ENCODE results near the gene GFER.

The GFER gene

GRCh38 chr16:2003827-2004641, 20.0 kb downstream of the GFER start:
- peaks cover 75% of the 10 kb centered on the region for H3K36me3 ChIP-seq (ENCODE audit: control insufficient read depth, insufficient read depth, low read length)
- H3K27ac ChIP-seq (ENCODE audit: low read depth, low read length, severe bottlenecking): peak overlapping the region; percentile 57
- H3K9me3 ChIP-seq (ENCODE audit: control insufficient read depth, low read length): no peaks in the 10 kb centered on the region
- H3K4me1 ChIP-seq (ENCODE audit: control insufficient read depth, insufficient read depth, low read length, poor library complexity, severe bottlenecking): peaks cover 28% of the 10 kb centered on the region
- WGBS, 2 experiments (ENCODE audit: insufficient coverage in 2 of 2): 30 to 34% methylated on average over 33 to 36 of the region's 36 CpGs
- H3K4me3 ChIP-seq (ENCODE audit: extremely low read depth, insufficient read depth, low read length, poor library complexity, severe bottlenecking): no peak overlapping the region

GRCh38 chr16:2004795-2005517, 21.0 kb downstream of the GFER start:
- 92 to 94% methylated on average over 31 to 33 of the region's 34 CpGs for WGBS, 2 experiments (ENCODE audit: insufficient coverage in 2 of 2)
- H3K4me1 ChIP-seq (ENCODE audit: control insufficient read depth, insufficient read depth, low read length, poor library complexity, severe bottlenecking): peaks cover 28% of the 10 kb centered on the region
- no peaks in the 10 kb centered on the region for H3K9me3 ChIP-seq (ENCODE audit: control insufficient read depth, low read length)
- H3K27ac ChIP-seq (ENCODE audit: low read depth, low read length, severe bottlenecking): no peak overlapping the region
- H3K4me3 ChIP-seq (ENCODE audit: extremely low read depth, insufficient read depth, low read length, poor library complexity, severe bottlenecking): no peak overlapping the region
- H3K36me3 ChIP-seq (ENCODE audit: control insufficient read depth, insufficient read depth, low read length): peaks cover 66% of the 10 kb centered on the region

- WGBS, 2 experiments (ENCODE audit: insufficient coverage in 2 of 2): 90 to 93% methylated on average over 19 to 21 of the region's 21 CpGs
- H3K4me3 ChIP-seq (ENCODE audit: extremely low read depth, insufficient read depth, low read length, poor library complexity, severe bottlenecking): no peak overlapping the region
- H3K36me3 ChIP-seq (ENCODE audit: control insufficient read depth, insufficient read depth, low read length): peaks cover 59% of the 10 kb centered on the region
- no peaks in the 10 kb centered on the region for H3K9me3 ChIP-seq (ENCODE audit: control insufficient read depth, low read length)
- peaks cover 34% of the 10 kb centered on the region for H3K4me1 ChIP-seq (ENCODE audit: control insufficient read depth, insufficient read depth, low read length, poor library complexity, severe bottlenecking)
- H3K27ac ChIP-seq (ENCODE audit: low read depth, low read length, severe bottlenecking): no peak overlapping the region
Observed at GRCh38 chr16:2005646-2006045, 21.7 kb downstream of the GFER start.

- H3K27ac ChIP-seq (ENCODE audit: low read depth, low read length, severe bottlenecking): no peak overlapping the region
- H3K36me3 ChIP-seq (ENCODE audit: control insufficient read depth, insufficient read depth, low read length): peaks cover 52% of the 10 kb centered on the region
- WGBS, 2 experiments (ENCODE audit: insufficient coverage in 2 of 2): 91 to 95% methylated on average over 8 of the region's 8 CpGs
- H3K9me3 ChIP-seq (ENCODE audit: control insufficient read depth, low read length): no peaks in the 10 kb centered on the region
- peaks cover 35% of the 10 kb centered on the region for H3K4me1 ChIP-seq (ENCODE audit: control insufficient read depth, insufficient read depth, low read length, poor library complexity, severe bottlenecking)
- no peak overlapping the region for H3K4me3 ChIP-seq (ENCODE audit: extremely low read depth, insufficient read depth, low read length, poor library complexity, severe bottlenecking)
Observed at GRCh38 chr16:2006317-2006716, 22.3 kb downstream of the GFER start.

GRCh38 chr16:2007081-2007836, 23.3 kb downstream of the GFER start:
- Histone ChIP-seq H3K36me3 (ENCODE audit: control insufficient read depth, insufficient read depth, low read length) (peaks cover 43% of the 10 kb centered on the region), H3K9me3 (ENCODE audit: control insufficient read depth, low read length) (no peaks in the 10 kb centered on the region), H3K4me3 (ENCODE audit: extremely low read depth, insufficient read depth, low read length, poor library complexity, severe bottlenecking) (no peak overlapping the region), H3K27ac (ENCODE audit: low read depth, low read length, severe bottlenecking) (no peak overlapping the region), H3K4me1 (ENCODE audit: control insufficient read depth, insufficient read depth, low read length, poor library complexity, severe bottlenecking) (peaks cover 35% of the 10 kb centered on the region)
- WGBS, 2 experiments (ENCODE audit: insufficient coverage in 2 of 2): 95 to 96% methylated on average over 16 of the region's 16 CpGs

GRCh38 chr16:2008009-2008526, 24.1 kb downstream of the GFER start:
- Histone ChIP-seq H3K4me1 (ENCODE audit: control insufficient read depth, insufficient read depth, low read length, poor library complexity, severe bottlenecking) (peaks cover 35% of the 10 kb centered on the region), H3K4me3 (ENCODE audit: extremely low read depth, insufficient read depth, low read length, poor library complexity, severe bottlenecking) (peak overlapping the region; percentile 88), H3K9me3 (ENCODE audit: control insufficient read depth, low read length) (no peaks in the 10 kb centered on the region), H3K36me3 (ENCODE audit: control insufficient read depth, insufficient read depth, low read length) (peaks cover 35% of the 10 kb centered on the region), H3K27ac (ENCODE audit: low read depth, low read length, severe bottlenecking) (no peak overlapping the region)
- WGBS, 2 experiments (ENCODE audit: insufficient coverage in 2 of 2): 90 to 96% methylated on average over 15 of the region's 15 CpGs

GRCh38 chr16:2008631-2009163, 24.7 kb downstream of the GFER start:
- H3K27ac ChIP-seq (ENCODE audit: low read depth, low read length, severe bottlenecking): peak overlapping the region; percentile 69
- 7 to 32% methylated on average over 11 to 21 of the region's 23 CpGs for WGBS, 2 experiments (ENCODE audit: insufficient coverage in 2 of 2)
- no peaks in the 10 kb centered on the region for H3K9me3 ChIP-seq (ENCODE audit: control insufficient read depth, low read length)
- peaks cover 35% of the 10 kb centered on the region for H3K4me1 ChIP-seq (ENCODE audit: control insufficient read depth, insufficient read depth, low read length, poor library complexity, severe bottlenecking)
- peaks cover 29% of the 10 kb centered on the region for H3K36me3 ChIP-seq (ENCODE audit: control insufficient read depth, insufficient read depth, low read length)
- peak overlapping the region; percentile 88 for H3K4me3 ChIP-seq (ENCODE audit: extremely low read depth, insufficient read depth, low read length, poor library complexity, severe bottlenecking)

GRCh38 chr16:2009164-2009711, 25.2 kb downstream of the GFER start:
- WGBS, 2 experiments (ENCODE audit: insufficient coverage in 2 of 2): 0% methylated on average over 45 to 54 of the region's 55 CpGs
- H3K4me3 ChIP-seq (ENCODE audit: extremely low read depth, insufficient read depth, low read length, poor library complexity, severe bottlenecking): peak overlapping the region; percentile 88
- peak overlapping the region; percentile 69 for H3K27ac ChIP-seq (ENCODE audit: low read depth, low read length, severe bottlenecking)
- H3K9me3 ChIP-seq (ENCODE audit: control insufficient read depth, low read length): no peaks in the 10 kb centered on the region
- peaks cover 34% of the 10 kb centered on the region for H3K4me1 ChIP-seq (ENCODE audit: control insufficient read depth, insufficient read depth, low read length, poor library complexity, severe bottlenecking)
- peaks cover 29% of the 10 kb centered on the region for H3K36me3 ChIP-seq (ENCODE audit: control insufficient read depth, insufficient read depth, low read length)

- peaks cover 29% of the 10 kb centered on the region for H3K36me3 ChIP-seq (ENCODE audit: control insufficient read depth, insufficient read depth, low read length)
- peak within 1 kb of the TSS; percentile 80 for H3K27ac ChIP-seq (ENCODE audit: low read depth, low read length, severe bottlenecking)
- peaks cover 27% of the 10 kb centered on the region for H3K4me1 ChIP-seq (ENCODE audit: control insufficient read depth, insufficient read depth, low read length, poor library complexity, severe bottlenecking)
- peak within 1 kb of the TSS; percentile 88 for H3K4me3 ChIP-seq (ENCODE audit: extremely low read depth, insufficient read depth, low read length, poor library complexity, severe bottlenecking)
- 5 to 6% methylated on average over 47 to 50 of the region's 52 CpGs for whole genome bisulfite sequencing, 2 experiments (ENCODE audit: insufficient coverage in 2 of 2)
- H3K9me3 ChIP-seq (ENCODE audit: control insufficient read depth, low read length): no peaks in the 10 kb centered on the region
Observed at GRCh38 chr16:2009791-2010510, 26.0 kb downstream of the GFER start, which contains the start of gene ZNF598. Gene ZNF598 (minus strand): TSS chr16:2009821.
